ENCODE data around the gene CCSAP.

CCSAP gene

DNA sequence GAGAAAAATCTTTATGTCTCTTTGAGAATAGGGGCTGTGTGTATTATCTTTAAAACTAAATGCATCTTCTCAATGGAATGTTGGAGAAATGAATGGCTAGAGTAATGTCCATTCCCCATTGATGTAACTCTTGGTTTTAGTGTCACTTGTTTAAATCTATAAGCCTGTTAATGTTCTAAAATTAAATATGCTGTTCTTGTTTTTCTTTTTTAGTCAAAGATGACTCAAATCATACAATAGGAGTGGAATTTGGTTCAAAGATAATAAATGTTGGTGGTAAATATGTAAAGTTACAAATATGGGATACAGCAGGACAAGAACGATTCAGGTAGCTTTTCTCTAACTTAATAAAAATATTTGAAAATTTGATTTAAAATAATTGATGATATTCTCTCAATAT, 54.3 kb downstream of the CCSAP start:
- Histone ChIP-seq H3K9me2 (replicated peaks; ENCODE audit: control insufficient read depth, low read length) (no peaks in the 10 kb centered on the region), H3F3A (ENCODE audit: control insufficient read depth, insufficient read depth) (no peaks in the 10 kb centered on the region), H3K4me3 (ENCODE audit: low read length) (no peak overlapping the region), H3K36me3 (ENCODE audit: control insufficient read depth, low read length) (peaks cover 28% of the 10 kb centered on the region), H3K4me1 (ENCODE audit: control insufficient read depth, low read length) (no peaks in the 10 kb centered on the region), H3K27ac (ENCODE audit: low read depth, low read length) (no peak overlapping the region), H3K27me3 (ENCODE audit: control insufficient read depth, low read length) (no peaks in the 10 kb centered on the region), H4K20me1 (ENCODE audit: control insufficient read depth, insufficient read depth, low read depth, low read length) (peaks cover 4% of the 10 kb centered on the region; the same call in 1 of the 2 replicates), H3K4me2 (ENCODE audit: low read length) (no peak overlapping the region), H3K79me2 (ENCODE audit: control insufficient read depth, low read length) (peaks cover 39% of the 10 kb centered on the region), H3K9me3 (ENCODE audit: control insufficient read depth, insufficient read depth, low read length) (no peaks in the 10 kb centered on the region)
- TF ChIP-seq, protein P1, sequence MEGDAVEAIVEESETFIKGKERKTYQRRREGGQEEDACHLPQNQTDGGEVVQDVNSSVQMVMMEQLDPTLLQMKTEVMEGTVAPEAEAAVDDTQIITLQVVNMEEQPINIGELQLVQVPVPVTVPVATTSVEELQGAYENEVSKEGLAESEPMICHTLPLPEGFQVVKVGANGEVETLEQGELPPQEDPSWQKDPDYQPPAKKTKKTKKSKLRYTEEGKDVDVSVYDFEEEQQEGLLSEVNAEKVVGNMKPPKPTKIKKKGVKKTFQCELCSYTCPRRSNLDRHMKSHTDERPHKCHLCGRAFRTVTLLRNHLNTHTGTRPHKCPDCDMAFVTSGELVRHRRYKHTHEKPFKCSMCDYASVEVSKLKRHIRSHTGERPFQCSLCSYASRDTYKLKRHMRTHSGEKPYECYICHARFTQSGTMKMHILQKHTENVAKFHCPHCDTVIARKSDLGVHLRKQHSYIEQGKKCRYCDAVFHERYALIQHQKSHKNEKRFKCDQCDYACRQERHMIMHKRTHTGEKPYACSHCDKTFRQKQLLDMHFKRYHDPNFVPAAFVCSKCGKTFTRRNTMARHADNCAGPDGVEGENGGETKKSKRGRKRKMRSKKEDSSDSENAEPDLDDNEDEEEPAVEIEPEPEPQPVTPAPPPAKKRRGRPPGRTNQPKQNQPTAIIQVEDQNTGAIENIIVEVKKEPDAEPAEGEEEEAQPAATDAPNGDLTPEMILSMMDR (IDR thresholded peaks at IDR 0.05; ENCODE audit: low read depth, low read length, poor library complexity, severe bottlenecking), result no peak
- no peak for TF ChIP-seq EZH2phosphoT487 (IDR thresholded peaks at IDR 0.05; ENCODE audit: borderline replicate concordance, low read length)

DNA sequence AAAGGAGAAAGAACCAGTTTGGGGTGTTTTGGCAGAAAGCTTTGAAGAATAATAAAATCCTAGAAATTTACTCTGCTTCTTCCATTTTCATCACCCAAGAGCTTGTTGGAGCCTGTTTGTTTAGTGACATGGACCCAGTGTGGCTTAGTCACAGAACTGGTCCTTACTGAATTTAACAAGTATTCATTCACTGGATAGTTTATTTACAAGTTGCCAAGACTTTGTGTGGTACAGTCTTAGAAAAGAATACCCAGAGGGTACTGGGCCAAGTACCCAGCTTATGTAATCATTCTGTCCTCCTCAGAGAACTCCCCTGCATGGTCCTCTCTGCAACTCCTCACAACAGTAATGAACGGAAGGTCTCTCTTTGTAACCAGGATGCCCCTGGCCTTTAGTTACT, 55.6 kb downstream of the CCSAP start:
- no peak overlapping the region for H3K27ac ChIP-seq (ENCODE audit: low read depth, low read length)
- peaks cover 51% of the 10 kb centered on the region for H3K79me2 ChIP-seq (ENCODE audit: control insufficient read depth, low read length)
- H3K4me1 ChIP-seq (ENCODE audit: control insufficient read depth, low read length), result no peaks in the 10 kb centered on the region
- H3K4me3 ChIP-seq (ENCODE audit: low read length), result no peak overlapping the region
- H3K9me3 ChIP-seq (ENCODE audit: control insufficient read depth, insufficient read depth, low read length), result no peaks in the 10 kb centered on the region
- H3K36me3 ChIP-seq (ENCODE audit: control insufficient read depth, low read length), result peaks cover 28% of the 10 kb centered on the region
- no peak overlapping the region for H3K4me2 ChIP-seq (ENCODE audit: low read length)
- no peaks in the 10 kb centered on the region for H3K9me2 ChIP-seq (replicated peaks; ENCODE audit: control insufficient read depth, low read length)
- no peaks in the 10 kb centered on the region for H3F3A ChIP-seq (ENCODE audit: control insufficient read depth, insufficient read depth)
- H3K27me3 ChIP-seq (ENCODE audit: control insufficient read depth, low read length), result no peaks in the 10 kb centered on the region
- H4K20me1 ChIP-seq (ENCODE audit: control insufficient read depth, insufficient read depth, low read depth, low read length), result peaks cover 4% of the 10 kb centered on the region; the same call in 1 of the 2 replicates
- TF ChIP-seq, protein P1 (IDR thresholded peaks at IDR 0.05; ENCODE audit: low read depth, low read length, poor library complexity, severe bottlenecking), result no peak
- TF ChIP-seq EZH2phosphoT487 (IDR thresholded peaks at IDR 0.05; ENCODE audit: borderline replicate concordance, low read length), result no peak

DNA sequence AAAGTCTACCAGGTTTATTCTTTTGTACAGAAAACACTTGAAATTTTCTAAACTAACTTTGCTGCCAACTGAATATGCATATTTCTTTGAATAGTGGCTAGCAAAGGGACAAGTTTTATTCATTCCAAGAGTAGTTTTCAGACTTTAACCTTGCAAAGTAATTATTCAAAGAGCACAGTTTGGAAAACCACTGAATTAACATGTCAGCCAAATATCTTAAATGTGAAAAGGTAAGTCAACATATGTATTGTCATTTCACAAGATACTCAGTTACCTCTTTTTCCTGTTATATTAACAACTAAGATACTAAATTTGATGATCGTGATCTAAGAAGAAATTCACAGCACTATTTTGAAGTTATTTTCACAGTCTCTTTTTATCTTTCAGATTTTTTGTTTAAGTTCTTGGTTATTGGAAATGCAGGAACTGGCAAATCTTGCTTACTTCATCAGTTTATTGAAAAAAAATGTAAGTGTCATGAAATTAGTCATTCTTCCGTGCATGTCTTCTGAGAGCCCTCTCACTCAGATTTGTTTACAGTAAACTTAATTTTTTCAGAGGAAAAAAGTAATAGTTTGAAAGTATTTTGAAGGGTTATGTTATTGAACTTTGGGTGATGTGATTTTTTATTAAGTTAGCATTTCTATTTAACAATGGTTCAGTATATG, 56.6 kb downstream of the CCSAP start:
- peaks cover 60% of the 10 kb centered on the region for H3K79me2 ChIP-seq (ENCODE audit: control insufficient read depth, low read length)
- H3K4me2 ChIP-seq (ENCODE audit: low read length), result no peak overlapping the region
- H3K4me3 ChIP-seq (ENCODE audit: low read length), result no peak overlapping the region
- H3K36me3 ChIP-seq (ENCODE audit: control insufficient read depth, low read length), result peaks cover 25% of the 10 kb centered on the region
- no peaks in the 10 kb centered on the region for H3K4me1 ChIP-seq (ENCODE audit: control insufficient read depth, low read length)
- no peaks in the 10 kb centered on the region for H3K9me2 ChIP-seq (replicated peaks; ENCODE audit: control insufficient read depth, low read length)
- no peaks in the 10 kb centered on the region for H3K9me3 ChIP-seq (ENCODE audit: control insufficient read depth, insufficient read depth, low read length)
- no peak overlapping the region for H3K27ac ChIP-seq (ENCODE audit: low read depth, low read length)
- H4K20me1 ChIP-seq (ENCODE audit: control insufficient read depth, insufficient read depth, low read depth, low read length), result peaks cover 4% of the 10 kb centered on the region; the same call in 1 of the 2 replicates
- H3K27me3 ChIP-seq (ENCODE audit: control insufficient read depth, low read length), result no peaks in the 10 kb centered on the region
- no peaks in the 10 kb centered on the region for H3F3A ChIP-seq (ENCODE audit: control insufficient read depth, insufficient read depth)
- TF ChIP-seq, protein P1 (IDR thresholded peaks at IDR 0.05; ENCODE audit: low read depth, low read length, poor library complexity, severe bottlenecking), result no peak
- TF ChIP-seq EZH2phosphoT487 (IDR thresholded peaks at IDR 0.05; ENCODE audit: borderline replicate concordance, low read length), result no peak
